ENCODE results near the gene RNF217.

The RNF217 gene

DNA sequence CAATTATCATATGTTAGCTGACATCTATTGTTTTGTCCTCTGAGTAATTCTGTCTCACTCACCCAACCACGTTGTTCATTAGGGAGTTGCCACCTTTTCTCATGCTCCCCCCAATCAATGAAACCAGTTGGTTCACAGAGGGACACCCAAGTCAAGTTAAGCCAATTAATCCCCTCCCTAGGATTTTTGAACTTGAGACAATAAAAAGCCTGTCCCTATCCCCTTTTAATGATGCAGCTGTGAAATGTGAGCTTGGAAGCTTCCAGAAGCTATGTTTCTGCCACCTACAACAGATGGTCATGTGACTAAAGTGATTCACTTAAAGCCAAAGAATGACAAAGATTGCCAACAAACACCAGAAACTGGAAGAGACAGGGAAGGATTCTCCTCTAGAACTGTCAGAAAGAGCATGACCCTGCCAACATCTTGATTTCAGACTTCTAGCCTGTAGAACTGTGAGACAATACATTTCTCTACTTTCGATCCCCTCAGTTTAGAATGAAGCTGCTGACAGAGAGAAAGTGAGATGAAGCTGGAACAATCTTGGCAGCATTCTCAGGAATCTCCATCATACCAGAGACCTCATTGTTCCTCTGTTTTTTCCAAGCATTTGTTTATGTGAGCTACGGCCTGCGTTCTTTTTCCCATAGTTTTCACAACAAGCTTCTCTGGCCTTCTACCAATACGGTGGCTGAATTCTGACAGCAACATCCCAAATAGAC lies 133.5 kb downstream of the RNF217 start:
- H3K4me2 ChIP-seq (ENCODE audit: low read length), result peak overlapping the region; percentile 16
- no peak for TF ChIP-seq CTCF (IDR thresholded peaks at IDR 0.05)
- H3K27me3 ChIP-seq (ENCODE audit: control insufficient read depth, insufficient read depth, low read length), result no peaks in the 10 kb centered on the region
- peak overlapping the region; percentile 40 for H3K27ac ChIP-seq
- H3K9me3 ChIP-seq (ENCODE audit: control insufficient read depth, low read length), result no peaks in the 10 kb centered on the region
- H3K9ac ChIP-seq, result no peak overlapping the region
- H3K4me1 ChIP-seq, result no peaks in the 10 kb centered on the region
- H3K4me3 ChIP-seq (ENCODE audit: low read depth, low read length), result no peak overlapping the region
- H3K79me2 ChIP-seq, result no peaks in the 10 kb centered on the region
- no peaks in the 10 kb centered on the region for H3K36me3 ChIP-seq (ENCODE audit: control insufficient read depth, insufficient read depth, low read length)
- H2AFZ ChIP-seq, result peak overlapping the region; percentile 46

DNA sequence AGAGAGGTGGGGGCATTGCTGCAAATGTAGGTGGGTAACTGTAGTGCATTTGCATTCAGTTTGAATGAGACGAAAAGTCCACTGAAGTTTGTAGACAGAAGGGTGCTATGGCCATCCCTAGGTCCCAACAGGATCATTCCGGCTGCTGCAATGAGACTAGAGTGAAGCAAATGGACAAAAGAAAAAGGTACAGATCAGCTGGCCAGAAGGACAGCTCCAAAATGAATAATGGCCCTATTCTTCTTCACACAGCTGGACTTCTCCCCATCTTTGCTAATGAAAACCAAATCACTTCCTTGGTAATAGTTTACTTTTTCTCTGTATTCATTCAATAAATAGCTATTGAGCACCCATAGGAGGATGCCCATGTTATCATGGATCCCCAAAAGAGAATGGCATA lies 134.9 kb downstream of the RNF217 start:
- H3K4me1 ChIP-seq, result no peaks in the 10 kb centered on the region
- H3K4me2 ChIP-seq (ENCODE audit: low read length), result no peak overlapping the region
- H3K27ac ChIP-seq, result no peak overlapping the region
- no peak overlapping the region for H3K9ac ChIP-seq
- H3K9me3 ChIP-seq (ENCODE audit: control insufficient read depth, low read length), result no peaks in the 10 kb centered on the region
- no peak overlapping the region for H3K4me3 ChIP-seq (ENCODE audit: low read depth, low read length)
- H3K27me3 ChIP-seq (ENCODE audit: control insufficient read depth, insufficient read depth, low read length), result no peaks in the 10 kb centered on the region
- H3K36me3 ChIP-seq (ENCODE audit: control insufficient read depth, insufficient read depth, low read length), result no peaks in the 10 kb centered on the region
- no peak overlapping the region for H2AFZ ChIP-seq
- no peak for TF ChIP-seq CTCF (IDR thresholded peaks at IDR 0.05)
- no peaks in the 10 kb centered on the region for H3K79me2 ChIP-seq

- H3K27me3 ChIP-seq (ENCODE audit: control insufficient read depth, insufficient read depth, low read length), result no peaks in the 10 kb centered on the region
- H3K4me1 ChIP-seq, result no peaks in the 10 kb centered on the region
- H3K9ac ChIP-seq, result no peak overlapping the region
- H3K36me3 ChIP-seq (ENCODE audit: control insufficient read depth, insufficient read depth, low read length), result no peaks in the 10 kb centered on the region
- no peak overlapping the region for H2AFZ ChIP-seq
- no peaks in the 10 kb centered on the region for H3K79me2 ChIP-seq
- no peak overlapping the region for H3K4me2 ChIP-seq (ENCODE audit: low read length)
- TF ChIP-seq CTCF (IDR thresholded peaks at IDR 0.05), result no peak
- no peaks in the 10 kb centered on the region for H3K9me3 ChIP-seq (ENCODE audit: control insufficient read depth, low read length)
- no peak overlapping the region for H3K4me3 ChIP-seq (ENCODE audit: low read depth, low read length)
- H3K27ac ChIP-seq, result no peak overlapping the region
Observed at GRCh38 chr6:125098253-125098652, 136.0 kb downstream of the RNF217 start.

GRCh38 chr6:125099211-125100073 lies 137.2 kb downstream of the RNF217 start:
- peak overlapping the region; percentile 89 for H2AFZ ChIP-seq
- TF ChIP-seq CTCF (IDR thresholded peaks at IDR 0.05), result no peak
- no peaks in the 10 kb centered on the region for H3K79me2 ChIP-seq
- no peaks in the 10 kb centered on the region for H3K9me3 ChIP-seq (ENCODE audit: control insufficient read depth, low read length)
- H3K9ac ChIP-seq, result no peak overlapping the region
- H3K27ac ChIP-seq, result no peak overlapping the region
- peak overlapping the region; percentile 78 for H3K4me2 ChIP-seq (ENCODE audit: low read length)
- peak overlapping the region; percentile 47 for H3K4me3 ChIP-seq (ENCODE audit: low read depth, low read length)
- H3K36me3 ChIP-seq (ENCODE audit: control insufficient read depth, insufficient read depth, low read length), result no peaks in the 10 kb centered on the region
- no peaks in the 10 kb centered on the region for H3K27me3 ChIP-seq (ENCODE audit: control insufficient read depth, insufficient read depth, low read length)
- no peaks in the 10 kb centered on the region for H3K4me1 ChIP-seq
